ENCODE results near the gene TMEM37. TPM values are rescaled to one million over a fixed set of nuclear protein-coding genes. Genes with fewer than 3 reads are reported as not detected.

Gene TMEM37
- polyA plus RNA-seq, 1 of the 3 experiments (the other 2 are of a cell fraction), result 0.25 TPM

DNA sequence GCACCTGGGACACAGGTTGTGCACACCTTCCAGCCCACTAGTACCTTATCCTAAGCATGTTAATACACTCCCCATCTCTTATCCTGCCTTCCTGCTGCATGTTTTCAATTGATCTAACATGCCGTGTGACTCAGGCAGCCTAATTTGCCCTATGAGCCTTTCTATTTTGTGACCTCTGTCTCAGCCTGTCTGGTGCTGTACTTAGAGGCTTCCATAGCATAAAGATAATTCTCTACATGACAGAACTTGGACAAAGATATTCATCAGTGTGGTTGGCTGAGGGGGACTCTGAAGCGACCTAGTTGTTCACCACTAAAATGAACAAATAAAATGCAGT, 8.6 kb upstream of the TMEM37 start (continued):
- TF ChIP-seq, protein P1, sequence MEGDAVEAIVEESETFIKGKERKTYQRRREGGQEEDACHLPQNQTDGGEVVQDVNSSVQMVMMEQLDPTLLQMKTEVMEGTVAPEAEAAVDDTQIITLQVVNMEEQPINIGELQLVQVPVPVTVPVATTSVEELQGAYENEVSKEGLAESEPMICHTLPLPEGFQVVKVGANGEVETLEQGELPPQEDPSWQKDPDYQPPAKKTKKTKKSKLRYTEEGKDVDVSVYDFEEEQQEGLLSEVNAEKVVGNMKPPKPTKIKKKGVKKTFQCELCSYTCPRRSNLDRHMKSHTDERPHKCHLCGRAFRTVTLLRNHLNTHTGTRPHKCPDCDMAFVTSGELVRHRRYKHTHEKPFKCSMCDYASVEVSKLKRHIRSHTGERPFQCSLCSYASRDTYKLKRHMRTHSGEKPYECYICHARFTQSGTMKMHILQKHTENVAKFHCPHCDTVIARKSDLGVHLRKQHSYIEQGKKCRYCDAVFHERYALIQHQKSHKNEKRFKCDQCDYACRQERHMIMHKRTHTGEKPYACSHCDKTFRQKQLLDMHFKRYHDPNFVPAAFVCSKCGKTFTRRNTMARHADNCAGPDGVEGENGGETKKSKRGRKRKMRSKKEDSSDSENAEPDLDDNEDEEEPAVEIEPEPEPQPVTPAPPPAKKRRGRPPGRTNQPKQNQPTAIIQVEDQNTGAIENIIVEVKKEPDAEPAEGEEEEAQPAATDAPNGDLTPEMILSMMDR (IDR thresholded peaks at IDR 0.05), result no peak
- TF ChIP-seq CHD2 (IDR thresholded peaks at IDR 0.05; ENCODE audit: low read length, partially characterized antibody) (no peak), TAF1 (IDR thresholded peaks at IDR 0.05; ENCODE audit: borderline replicate concordance, low read depth, low read length) (no peak), POLR2AphosphoS5 (IDR thresholded peaks at IDR 0.05; ENCODE audit: low read depth, low read length) (no peak), ELF1 (IDR thresholded peaks at IDR 0.05) (no peak), EP300 (IDR thresholded peaks at IDR 0.05; ENCODE audit: borderline replicate concordance in 1 of 2, low read depth in 1 of 2, low read length in 1 of 2) (no peak), RAD21 (IDR thresholded peaks at IDR 0.05; ENCODE audit: low read length) (no peak), NRF1 (IDR thresholded peaks at IDR 0.05; ENCODE audit: low read depth, low read length) (no peak)
- TF ChIP-seq, protein P2, sequence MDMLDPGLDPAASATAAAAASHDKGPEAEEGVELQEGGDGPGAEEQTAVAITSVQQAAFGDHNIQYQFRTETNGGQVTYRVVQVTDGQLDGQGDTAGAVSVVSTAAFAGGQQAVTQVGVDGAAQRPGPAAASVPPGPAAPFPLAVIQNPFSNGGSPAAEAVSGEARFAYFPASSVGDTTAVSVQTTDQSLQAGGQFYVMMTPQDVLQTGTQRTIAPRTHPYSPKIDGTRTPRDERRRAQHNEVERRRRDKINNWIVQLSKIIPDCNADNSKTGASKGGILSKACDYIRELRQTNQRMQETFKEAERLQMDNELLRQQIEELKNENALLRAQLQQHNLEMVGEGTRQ (IDR thresholded peaks at IDR 0.05; ENCODE audit: borderline replicate concordance, low read depth, low read length), result no peak

DNA sequence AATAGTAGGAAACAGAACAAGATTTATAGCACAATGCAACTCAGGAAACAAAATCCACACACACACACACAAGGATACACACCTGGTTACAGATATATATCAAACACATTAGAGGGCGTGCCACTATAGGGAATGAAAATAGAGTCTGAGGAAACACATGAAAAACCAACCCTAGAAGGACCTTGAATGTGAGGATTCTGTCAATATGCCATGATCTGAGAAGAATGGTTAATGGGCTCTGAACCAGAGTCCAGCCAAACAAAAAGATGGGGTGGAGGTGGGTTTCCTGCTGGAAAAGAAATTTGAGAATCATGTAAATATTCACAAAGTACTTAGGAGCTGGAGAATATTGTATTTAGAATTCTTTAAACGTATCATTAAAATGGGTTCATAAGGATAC, 7.8 kb upstream of the TMEM37 start:
- peaks cover 7% of the 10 kb centered on the region for H3K27me3 ChIP-seq (ENCODE audit: insufficient read depth)
- H3K9me2 ChIP-seq, result no peaks in the 10 kb centered on the region
- no peak for DNase-seq
- H3K4me3 ChIP-seq (ENCODE audit: low read depth in 2 of 2, low read length in 1 of 2), result no peak overlapping the region
- H3K27ac ChIP-seq (ENCODE audit: low read depth in 2 of 2, low read length in 1 of 2), result no peak overlapping the region
- H3K9me3 ChIP-seq, result no peaks in the 10 kb centered on the region
- H2AFZ ChIP-seq (ENCODE audit: low read depth), result no peak overlapping the region
- 31% methylated on average over 2 of the region's 2 CpGs for WGBS (ENCODE audit: low lambda C conversion rate)
- no peaks in the 10 kb centered on the region for H3K79me2 ChIP-seq (ENCODE audit: insufficient read depth)
- ChIA-PET POLR2A (no interaction called here), CTCF (interaction anchor here (1.2 to 3.8 kb wide), 3 partner anchors 11 to 52 kb away, joined by 3 to 17 read pairs (median 5); no protein-coding TSS in a partner anchor)
- H3K36me3 ChIP-seq (replicated peaks in 1 of 2; ENCODE audit: control insufficient read depth in 1 of 2, insufficient read depth in 2 of 2, low read length in 1 of 2), result no peaks in the 10 kb centered on the region
- TF ChIP-seq RFX5 (IDR thresholded peaks at IDR 0.05; ENCODE audit: low read length) (no peak), TCF12 (IDR thresholded peaks at IDR 0.05) (no peak), GATA2 (CRISPR knock-in tag; IDR thresholded peaks at IDR 0.05) (no peak), GABPA (IDR thresholded peaks at IDR 0.05; ENCODE audit: low read depth) (no peak), NFIC (IDR thresholded peaks at IDR 0.05; ENCODE audit: borderline replicate concordance) (no peak), RXRA (IDR thresholded peaks at IDR 0.05; ENCODE audit: borderline replicate concordance, low read depth) (no peak), MEF2A (IDR thresholded peaks at IDR 0.05; ENCODE audit: borderline replicate concordance, low read depth) (no peak), ELF1 (IDR thresholded peaks at IDR 0.05) (no peak), RCOR1 (IDR thresholded peaks at IDR 0.05; ENCODE audit: low read length) (no peak), EZH2phosphoT487 (IDR thresholded peaks at IDR 0.05; ENCODE audit: borderline replicate concordance, low read depth) (no peak), FOXM1 (IDR thresholded peaks at IDR 0.05; ENCODE audit: low read depth) (no peak), SMC3 (IDR thresholded peaks at IDR 0.05; ENCODE audit: low read depth, low read length) (no peak)
- TF ChIP-seq, protein P3, sequence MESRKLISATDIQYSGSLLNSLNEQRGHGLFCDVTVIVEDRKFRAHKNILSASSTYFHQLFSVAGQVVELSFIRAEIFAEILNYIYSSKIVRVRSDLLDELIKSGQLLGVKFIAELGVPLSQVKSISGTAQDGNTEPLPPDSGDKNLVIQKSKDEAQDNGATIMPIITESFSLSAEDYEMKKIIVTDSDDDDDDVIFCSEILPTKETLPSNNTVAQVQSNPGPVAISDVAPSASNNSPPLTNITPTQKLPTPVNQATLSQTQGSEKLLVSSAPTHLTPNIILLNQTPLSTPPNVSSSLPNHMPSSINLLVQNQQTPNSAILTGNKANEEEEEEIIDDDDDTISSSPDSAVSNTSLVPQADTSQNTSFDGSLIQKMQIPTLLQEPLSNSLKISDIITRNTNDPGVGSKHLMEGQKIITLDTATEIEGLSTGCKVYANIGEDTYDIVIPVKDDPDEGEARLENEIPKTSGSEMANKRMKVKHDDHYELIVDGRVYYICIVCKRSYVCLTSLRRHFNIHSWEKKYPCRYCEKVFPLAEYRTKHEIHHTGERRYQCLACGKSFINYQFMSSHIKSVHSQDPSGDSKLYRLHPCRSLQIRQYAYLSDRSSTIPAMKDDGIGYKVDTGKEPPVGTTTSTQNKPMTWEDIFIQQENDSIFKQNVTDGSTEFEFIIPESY (IDR thresholded peaks at IDR 0.05; ENCODE audit: borderline replicate concordance, low read depth), result no peak
- TF ChIP-seq, protein P4, sequence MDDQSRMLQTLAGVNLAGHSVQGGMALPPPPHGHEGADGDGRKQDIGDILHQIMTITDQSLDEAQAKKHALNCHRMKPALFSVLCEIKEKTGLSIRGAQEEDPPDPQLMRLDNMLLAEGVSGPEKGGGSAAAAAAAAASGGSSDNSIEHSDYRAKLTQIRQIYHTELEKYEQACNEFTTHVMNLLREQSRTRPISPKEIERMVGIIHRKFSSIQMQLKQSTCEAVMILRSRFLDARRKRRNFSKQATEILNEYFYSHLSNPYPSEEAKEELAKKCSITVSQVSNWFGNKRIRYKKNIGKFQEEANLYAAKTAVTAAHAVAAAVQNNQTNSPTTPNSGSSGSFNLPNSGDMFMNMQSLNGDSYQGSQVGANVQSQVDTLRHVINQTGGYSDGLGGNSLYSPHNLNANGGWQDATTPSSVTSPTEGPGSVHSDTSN (IDR thresholded peaks at IDR 0.05), result no peak
- TF ChIP-seq, protein P5, sequence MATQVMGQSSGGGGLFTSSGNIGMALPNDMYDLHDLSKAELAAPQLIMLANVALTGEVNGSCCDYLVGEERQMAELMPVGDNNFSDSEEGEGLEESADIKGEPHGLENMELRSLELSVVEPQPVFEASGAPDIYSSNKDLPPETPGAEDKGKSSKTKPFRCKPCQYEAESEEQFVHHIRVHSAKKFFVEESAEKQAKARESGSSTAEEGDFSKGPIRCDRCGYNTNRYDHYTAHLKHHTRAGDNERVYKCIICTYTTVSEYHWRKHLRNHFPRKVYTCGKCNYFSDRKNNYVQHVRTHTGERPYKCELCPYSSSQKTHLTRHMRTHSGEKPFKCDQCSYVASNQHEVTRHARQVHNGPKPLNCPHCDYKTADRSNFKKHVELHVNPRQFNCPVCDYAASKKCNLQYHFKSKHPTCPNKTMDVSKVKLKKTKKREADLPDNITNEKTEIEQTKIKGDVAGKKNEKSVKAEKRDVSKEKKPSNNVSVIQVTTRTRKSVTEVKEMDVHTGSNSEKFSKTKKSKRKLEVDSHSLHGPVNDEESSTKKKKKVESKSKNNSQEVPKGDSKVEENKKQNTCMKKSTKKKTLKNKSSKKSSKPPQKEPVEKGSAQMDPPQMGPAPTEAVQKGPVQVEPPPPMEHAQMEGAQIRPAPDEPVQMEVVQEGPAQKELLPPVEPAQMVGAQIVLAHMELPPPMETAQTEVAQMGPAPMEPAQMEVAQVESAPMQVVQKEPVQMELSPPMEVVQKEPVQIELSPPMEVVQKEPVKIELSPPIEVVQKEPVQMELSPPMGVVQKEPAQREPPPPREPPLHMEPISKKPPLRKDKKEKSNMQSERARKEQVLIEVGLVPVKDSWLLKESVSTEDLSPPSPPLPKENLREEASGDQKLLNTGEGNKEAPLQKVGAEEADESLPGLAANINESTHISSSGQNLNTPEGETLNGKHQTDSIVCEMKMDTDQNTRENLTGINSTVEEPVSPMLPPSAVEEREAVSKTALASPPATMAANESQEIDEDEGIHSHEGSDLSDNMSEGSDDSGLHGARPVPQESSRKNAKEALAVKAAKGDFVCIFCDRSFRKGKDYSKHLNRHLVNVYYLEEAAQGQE (IDR thresholded peaks at IDR 0.05; ENCODE audit: low read depth, low read length), result no peak
- TF ChIP-seq, protein P2 (IDR thresholded peaks at IDR 0.05; ENCODE audit: borderline replicate concordance, low read depth, low read length), result no peak
- H3K4me2 ChIP-seq, result no peak overlapping the region
- H3K9ac ChIP-seq, result no peak overlapping the region
- H3K4me1 ChIP-seq (ENCODE audit: control insufficient read depth in 1 of 2, insufficient read depth in 2 of 2, low read depth in 1 of 2, low read length in 1 of 2), result peaks cover 0 to 3% of the 10 kb centered on the region in 2 experiments; a peak in 1 of 4 replicates
- H4K20me1 ChIP-seq (ENCODE audit: insufficient read depth), result no peaks in the 10 kb centered on the region
- H3F3A ChIP-seq (replicated peaks; ENCODE audit: insufficient read depth), result no peaks in the 10 kb centered on the region

All from SK-N-SH (cell line).